Limb (tissue), 2 donors: Measurements from ENCODE around the gene CASTOR1.
A peak's percentile ranks its signal among the peaks of the same experiment; 100 is the strongest.

Experiments
- DNase-seq, 2 donors: peaks; one replicate each; pipeline ENCODE4 v3.0.0-alpha.2; 2016; ENCODE audit errors: extremely low spot score in 2 of 2

CASTOR1 gene

GRCh38 chr22:30245985-30246813, 43.1 kb downstream of the CASTOR1 start, which contains the start of gene LIF:
TSS of gene LIF (minus strand) at chr22:30246759. CDS start at chr22:30246695, 64 bp downstream.
- DNase-seq: peak in 1 of 2 donors; percentile 67

DNA sequence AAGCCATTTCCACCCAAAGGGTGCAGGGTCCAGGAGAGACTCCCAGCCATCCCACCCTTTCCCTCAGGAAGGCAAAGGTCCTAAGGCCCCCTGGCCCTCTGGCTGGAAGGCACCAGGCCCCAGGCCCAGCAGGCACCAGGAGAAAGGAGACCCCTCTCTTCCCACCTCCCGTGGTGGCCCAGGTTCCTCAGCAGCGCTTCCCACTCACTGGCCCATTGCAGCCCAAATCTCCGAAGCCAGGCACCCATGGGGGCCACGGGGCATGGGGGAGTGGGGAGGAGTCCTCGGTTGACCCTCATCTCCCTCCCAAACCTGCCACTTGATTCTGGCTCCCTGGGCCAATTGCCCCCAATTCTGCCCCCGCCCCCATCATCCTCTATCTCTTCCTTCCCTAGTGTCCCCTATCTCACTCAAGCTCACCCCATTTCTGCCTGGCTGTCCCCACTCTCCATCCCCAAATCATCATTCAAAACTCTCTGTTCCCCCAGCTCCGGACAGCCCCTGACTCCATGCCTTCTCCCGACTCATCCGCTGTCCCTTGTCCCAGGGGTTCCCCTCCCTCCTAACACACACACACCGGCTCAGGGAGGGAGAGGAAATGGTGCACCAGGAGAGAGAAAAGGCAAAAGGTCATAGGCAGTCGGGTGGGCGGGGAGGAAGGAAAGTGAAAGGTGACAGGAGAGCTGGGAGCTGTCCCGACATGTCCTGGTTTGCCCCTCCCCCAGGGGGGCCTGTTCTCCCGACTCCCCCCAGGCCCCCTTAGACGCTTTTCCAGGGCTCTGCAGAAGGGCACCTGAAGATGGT, 43.9 kb downstream of the CASTOR1 start:
- DNase-seq: no peak

DNA sequence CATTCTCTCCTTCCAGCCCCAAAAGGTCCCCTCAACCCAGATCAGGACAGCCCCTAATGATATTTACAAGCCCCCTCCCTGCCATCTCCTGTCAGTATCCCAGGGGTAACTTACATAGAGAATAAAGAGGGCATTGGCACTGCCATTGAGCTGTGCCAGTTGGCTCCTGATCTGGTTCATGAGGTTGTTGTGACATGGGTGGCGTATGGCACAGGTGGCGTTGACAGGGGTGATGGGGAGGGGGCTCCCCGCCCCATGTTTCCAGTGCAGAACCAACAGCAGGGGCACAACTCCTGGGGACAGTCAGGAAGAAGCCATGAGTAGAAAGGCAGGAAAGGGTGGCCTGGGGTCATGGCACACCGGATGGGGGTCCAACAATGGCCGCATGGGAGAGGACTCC, 44.7 kb downstream of the CASTOR1 start:
- DNase-seq: no peak

DNA sequence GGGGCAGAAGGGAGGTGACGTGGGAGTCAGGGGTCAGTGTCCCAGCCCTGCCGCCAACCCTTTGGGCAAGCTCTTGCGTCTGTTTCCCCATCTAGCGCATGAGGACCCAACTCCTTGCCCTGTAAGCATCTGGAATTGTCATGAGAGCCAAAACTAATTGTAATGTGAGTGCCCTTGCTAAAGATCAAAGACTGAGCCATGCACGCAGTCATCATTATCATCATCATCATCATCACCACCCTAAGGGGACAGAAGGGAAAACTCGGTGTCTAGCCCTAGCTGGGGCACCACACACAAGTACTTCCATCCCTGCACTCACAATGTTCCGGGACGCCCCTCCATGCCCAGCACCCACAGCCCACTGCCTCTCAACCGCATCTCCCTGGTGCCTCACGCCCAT, 45.2 kb downstream of the CASTOR1 start:
- no peak for DNase-seq

GRCh38 chr22:30243661-30244060, 45.6 kb downstream of the CASTOR1 start:
- DNase-seq: no peak

- peak in 1 of 2 donors; percentile 59 for DNase-seq
Observed at GRCh38 chr22:30241576-30242371, 47.5 kb downstream of the CASTOR1 start.

DNA sequence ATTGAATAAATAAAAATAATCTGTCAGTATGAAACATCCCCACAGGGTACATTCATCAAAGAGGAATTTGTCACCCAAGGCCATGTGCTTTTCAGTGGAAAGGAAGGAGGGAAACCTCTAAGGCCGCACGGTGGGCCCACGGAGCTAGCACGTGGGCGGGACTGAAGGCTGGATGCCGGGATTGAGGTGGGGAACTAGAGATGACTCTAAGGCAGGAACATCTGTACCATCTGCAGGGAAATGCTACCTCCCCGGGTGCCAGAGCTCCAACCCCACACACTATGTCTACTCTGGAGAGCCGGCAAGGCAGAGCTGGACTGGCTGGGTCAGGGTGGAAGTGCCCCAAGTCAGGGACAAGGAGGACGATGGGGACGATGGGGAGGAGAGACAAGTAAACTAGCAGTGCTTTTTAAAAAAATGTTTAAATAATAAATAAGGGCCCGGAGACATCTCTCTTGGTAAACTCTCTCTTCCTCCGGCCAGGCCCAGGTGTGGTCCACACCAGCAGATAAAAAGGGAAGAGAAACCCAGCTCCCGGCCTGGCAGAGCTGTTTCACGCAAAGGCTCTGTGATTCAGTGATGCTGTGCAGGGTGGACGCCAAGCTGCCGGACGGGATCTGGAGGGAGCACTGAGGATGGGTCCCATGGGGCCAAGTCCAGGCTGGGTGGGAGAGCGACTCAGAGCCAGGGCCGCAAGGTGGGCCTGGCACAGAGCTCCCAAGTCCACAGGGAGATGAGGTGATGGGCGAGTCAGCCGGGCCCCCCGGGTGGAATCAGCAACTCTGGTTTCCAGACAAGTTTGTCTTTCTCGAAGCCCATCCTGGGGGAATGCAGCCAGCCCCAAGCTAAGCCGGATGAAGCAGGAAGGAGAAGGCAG, 48.5 kb downstream of the CASTOR1 start:
- DNase-seq: no peak

DNA sequence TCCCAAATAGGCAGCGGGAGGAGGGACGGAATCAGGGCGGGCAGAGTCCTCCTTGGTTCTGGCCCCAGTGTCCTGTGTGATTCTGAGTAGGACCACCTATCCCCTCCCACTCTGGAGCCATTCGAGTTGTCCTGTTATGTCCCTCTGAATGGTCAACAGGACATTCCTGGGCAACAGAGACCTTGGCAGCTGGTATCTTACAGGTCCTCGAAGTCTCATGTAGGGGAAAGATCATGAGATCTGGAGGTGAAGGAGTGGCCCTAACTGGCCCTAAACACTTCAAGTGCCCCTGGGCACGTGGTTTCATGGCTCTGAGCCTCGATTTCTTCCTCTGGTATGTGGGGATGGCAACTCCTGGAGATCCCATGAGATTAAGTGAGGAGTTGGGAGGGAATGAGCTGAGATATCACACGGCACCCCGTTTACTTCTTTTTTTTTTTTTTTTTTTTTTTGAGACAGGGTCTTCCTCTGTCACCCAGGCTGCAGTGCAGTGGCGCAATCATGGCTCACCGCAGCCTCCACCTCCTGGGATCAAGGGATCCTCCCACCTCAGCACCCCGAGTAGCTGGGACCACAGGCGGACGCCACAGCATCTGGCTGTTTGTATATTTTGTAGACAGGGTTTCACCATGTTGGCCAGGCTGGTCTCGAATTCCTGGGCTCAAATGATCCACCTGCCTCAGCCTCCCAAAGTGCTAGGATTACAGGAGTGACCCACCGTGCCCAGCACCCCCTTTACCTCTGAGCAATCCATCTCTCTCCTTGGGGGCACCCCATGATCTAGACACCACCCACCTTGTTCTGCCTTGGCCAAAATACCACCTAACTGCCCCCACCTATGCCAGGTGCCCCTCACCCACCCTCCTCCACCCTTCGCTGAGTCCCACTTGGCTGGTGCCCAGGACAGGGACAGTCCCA, 49.6 kb downstream of the CASTOR1 start:
- DNase-seq: no peak

GRCh38 chr22:30238661-30239487, 50.4 kb downstream of the CASTOR1 start:
- peak; percentile 69 to 77 for DNase-seq

DNA sequence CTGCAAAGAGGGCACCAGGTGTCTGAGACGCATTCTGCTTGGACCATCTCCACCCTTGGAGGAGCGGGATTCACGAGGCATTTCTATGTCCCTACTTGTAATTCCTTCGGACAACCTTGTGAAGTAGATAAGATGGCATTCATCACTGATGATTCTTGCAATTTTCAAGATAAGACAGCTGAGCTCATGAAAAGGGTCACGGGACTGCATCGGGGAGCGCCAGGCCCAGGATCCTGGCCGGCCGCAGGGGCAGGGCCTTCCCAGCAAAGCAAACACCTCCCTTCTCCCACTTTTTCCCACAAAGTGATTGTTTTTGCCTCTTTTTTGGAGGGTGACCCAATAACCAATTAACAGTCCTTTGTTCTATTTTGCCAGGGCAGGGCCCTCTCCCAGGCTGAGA, 51.2 kb downstream of the CASTOR1 start:
- DNase-seq: no peak

- no peak for DNase-seq
Observed at GRCh38 chr22:30236875-30237274, 52.4 kb downstream of the CASTOR1 start.

DNA sequence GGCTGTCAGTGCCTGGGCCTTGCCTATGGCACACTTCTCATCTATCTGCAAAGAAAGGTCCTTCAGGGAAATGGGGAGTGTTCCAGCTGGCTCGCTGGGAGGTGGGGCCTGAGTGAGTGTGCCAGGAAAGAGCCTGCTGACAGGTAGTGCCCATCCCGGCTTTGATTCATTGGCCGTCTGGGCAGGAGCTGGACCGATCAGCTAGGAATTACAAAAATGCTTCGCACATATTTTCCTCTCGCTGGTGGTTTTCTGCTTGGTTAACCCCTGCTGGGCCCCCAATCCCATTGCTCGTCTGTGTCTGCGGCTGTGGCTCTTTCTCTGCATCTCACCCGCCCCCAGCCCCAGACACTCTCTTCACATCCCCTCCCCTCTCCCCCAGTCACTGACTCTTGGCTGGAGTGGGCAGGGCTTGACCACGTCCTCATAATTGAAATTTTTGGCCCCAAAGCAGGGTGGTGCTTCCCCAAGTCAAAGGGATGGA, 53.6 kb downstream of the CASTOR1 start:
- no peak for DNase-seq
